HEK293 (cell line): ENCODE measurements around the gene PPT2.
A peak's percentile ranks its signal among the peaks of the same experiment; 100 is the strongest.

Experiments used
- ELK4 ChIP-seq: IDR thresholded peaks from 2 replicates; pipeline ENCODE4 v1.6.1; 2011; ENCODE audit warnings: mild to moderate bottlenecking, low read depth, low read length, borderline replicate concordance
- GFI1B ChIP-seq: fragments of 450-650 bp; formaldehyde crosslinking; IDR thresholded peaks from 2 replicates; pipeline ENCODE4 v1.5.1; 2016; ENCODE audit warnings: missing biosample characterization, missing genetic modification characterization
- GLIS1 ChIP-seq: fragments of 450-650 bp; formaldehyde crosslinking; IDR thresholded peaks from 2 replicates; pipeline ENCODE4 v1.5.1; 2016; ENCODE audit warnings: missing biosample characterization, missing genetic modification characterization
- IKZF3 ChIP-seq: fragments of 450-650 bp; IDR thresholded peaks from 2 replicates; pipeline ENCODE4 v1.5.0; 2018; ENCODE audit warnings: missing biosample characterization, mild to moderate bottlenecking, missing genetic modification characterization, moderate library complexity
- OSR2 ChIP-seq: fragments of 450-650 bp; formaldehyde crosslinking; IDR thresholded peaks from 2 replicates; pipeline ENCODE4 v1.5.1; 2016; ENCODE audit warnings: missing biosample characterization, missing genetic modification characterization
- PRDM4 ChIP-seq: fragments of 450-650 bp; formaldehyde crosslinking; IDR thresholded peaks from 2 replicates; pipeline ENCODE4 v1.5.1; 2017; ENCODE audit warnings: missing biosample characterization, missing genetic modification characterization
- PRDM6 ChIP-seq: fragments of 450-650 bp; formaldehyde crosslinking; IDR thresholded peaks from 2 replicates; pipeline ENCODE4 v1.5.1; 2017; ENCODE audit warnings: missing biosample characterization, missing genetic modification characterization
- SALL2 ChIP-seq: fragments of 450-650 bp; formaldehyde crosslinking; IDR thresholded peaks from 2 replicates; pipeline ENCODE4 v1.5.0; 2017; ENCODE audit warnings: missing biosample characterization, mild to moderate bottlenecking, missing genetic modification characterization, borderline replicate concordance
- YY2 ChIP-seq: fragments of 450-650 bp; formaldehyde crosslinking; IDR thresholded peaks from 2 replicates; pipeline ENCODE4 v1.5.1; 2016; ENCODE audit warnings: missing biosample characterization, missing genetic modification characterization
- ZBTB26 ChIP-seq: fragments of 450-650 bp; formaldehyde crosslinking; optimal IDR thresholded peaks from 2 replicates; pipeline ENCODE3; 2016; ENCODE audit warnings: missing biosample characterization, mild to moderate bottlenecking, missing genetic modification characterization
- ZBTB6 ChIP-seq: fragments of 450-650 bp; formaldehyde crosslinking; IDR thresholded peaks from 2 replicates; pipeline ENCODE4 v1.5.1; 2017; ENCODE audit warnings: missing biosample characterization, missing genetic modification characterization
- ZNF16 ChIP-seq: fragments of 450-650 bp; formaldehyde crosslinking; IDR thresholded peaks from 2 replicates; pipeline ENCODE4 v1.5.1; 2016; ENCODE audit warnings: low read depth, missing biosample characterization, missing genetic modification characterization
- ZNF221 ChIP-seq: fragments of 450-650 bp; formaldehyde crosslinking; IDR thresholded peaks from 2 replicates; pipeline ENCODE4 v1.5.1; 2017; ENCODE audit warnings: missing biosample characterization, missing genetic modification characterization, borderline replicate concordance
- ZNF24 ChIP-seq: fragments of 450-650 bp; formaldehyde crosslinking; IDR thresholded peaks from 2 replicates; pipeline ENCODE4 v1.5.1; 2016; ENCODE audit warnings: missing biosample characterization, missing genetic modification characterization
- ZNF280D ChIP-seq: fragments of 450-650 bp; formaldehyde crosslinking; IDR thresholded peaks from 2 replicates; pipeline ENCODE4 v1.5.1; 2016; ENCODE audit warnings: missing biosample characterization, missing genetic modification characterization
- ZNF354C ChIP-seq: fragments of 450-650 bp; formaldehyde crosslinking; IDR thresholded peaks from 2 replicates; pipeline ENCODE4 v1.5.1; 2016; ENCODE audit warnings: missing biosample characterization, missing genetic modification characterization, low read depth, borderline replicate concordance
- ZNF391 ChIP-seq: fragments of 450-650 bp; formaldehyde crosslinking; IDR thresholded peaks from 2 replicates; pipeline ENCODE4 v1.5.1; 2016; ENCODE audit warnings: low read depth, missing biosample characterization, missing genetic modification characterization, borderline replicate concordance
- ZNF398 ChIP-seq: fragments of 450-650 bp; formaldehyde crosslinking; IDR thresholded peaks from 2 replicates; pipeline ENCODE4 v1.5.1; 2017; ENCODE audit warnings: missing biosample characterization, missing genetic modification characterization
- ZNF423 ChIP-seq: fragments of 450-650 bp; formaldehyde crosslinking; IDR thresholded peaks from 2 replicates; pipeline ENCODE4 v1.5.1; 2016; ENCODE audit warnings: missing biosample characterization, missing genetic modification characterization
- ZNF548 ChIP-seq: fragments of 450-650 bp; formaldehyde crosslinking; IDR thresholded peaks from 2 replicates; pipeline ENCODE4 v1.5.1; 2016; ENCODE audit warnings: missing biosample characterization, missing genetic modification characterization
- ZNF558 ChIP-seq: fragments of 450-650 bp; formaldehyde crosslinking; IDR thresholded peaks from 2 replicates; pipeline ENCODE4 v1.5.1; 2016; ENCODE audit warnings: missing biosample characterization, missing genetic modification characterization
- ZNF645 ChIP-seq: fragments of 450-650 bp; formaldehyde crosslinking; IDR thresholded peaks from 2 replicates; pipeline ENCODE4; 2016; ENCODE audit warnings: missing biosample characterization, missing genetic modification characterization
- ZNF664 ChIP-seq: fragments of 450-650 bp; formaldehyde crosslinking; IDR thresholded peaks from 2 replicates; pipeline ENCODE4 v1.5.1; 2016; ENCODE audit warnings: missing biosample characterization, missing genetic modification characterization

The PPT2 gene

GRCh38 chr6:32153564-32154513 lies at the start of gene PPT2 (continued):
- no peak for TF ChIP-seq PRDM6
- no peak for TF ChIP-seq ZNF645 (tag by site-specific recombination)
- no peak for TF ChIP-seq ZNF354C (tag by site-specific recombination)
- peak; percentile 81 for TF ChIP-seq ZBTB26 (tag by site-specific recombination)
- TF ChIP-seq ZNF24 (tag by site-specific recombination) = 0 out of 2 replicates have a peak, but pooled peaks have one; percentile 37
- TF ChIP-seq SALL2 = no peak
- no peak for TF ChIP-seq ZNF548 (tag by site-specific recombination)
- no peak for TF ChIP-seq ZNF558 (tag by site-specific recombination)
- peak; percentile 71 for TF ChIP-seq IKZF3
- TF ChIP-seq ZBTB6 (tag by site-specific recombination) = no peak
- no peak for TF ChIP-seq ZNF280D (tag by site-specific recombination)
- TF ChIP-seq GFI1B (tag by site-specific recombination) = no peak
- no peak for TF ChIP-seq ZNF664
- TF ChIP-seq ZNF221 (tag by site-specific recombination) = no peak
- no peak for TF ChIP-seq ZNF16 (tag by site-specific recombination)
- no peak for TF ChIP-seq YY2 (tag by site-specific recombination)
- TF ChIP-seq OSR2 = no peak
- TF ChIP-seq ZNF423 = no peak
- TF ChIP-seq ZNF391 (tag by site-specific recombination) = no peak; the same call in 1 of the 2 replicates
- peak; percentile 93 for TF ChIP-seq ZNF398 (tag by site-specific recombination)
- peak; percentile 52 for TF ChIP-seq GLIS1 (tag by site-specific recombination)
- TF ChIP-seq ELK4 = no peak
- TF ChIP-seq PRDM4 (tag by site-specific recombination) = 0 out of 2 replicates have a peak, but pooled peaks have one; percentile 19
